NCI-H1092 treated with DMSO at 0.1 percent for 48 hours (cell line): ENCODE data around the gene CYLD.

Experiments
- DNase-seq: peaks from one replicate; lab custom pipeline; 2025; lab: John Stamatoyannopoulos, UW

CYLD gene

DNA sequence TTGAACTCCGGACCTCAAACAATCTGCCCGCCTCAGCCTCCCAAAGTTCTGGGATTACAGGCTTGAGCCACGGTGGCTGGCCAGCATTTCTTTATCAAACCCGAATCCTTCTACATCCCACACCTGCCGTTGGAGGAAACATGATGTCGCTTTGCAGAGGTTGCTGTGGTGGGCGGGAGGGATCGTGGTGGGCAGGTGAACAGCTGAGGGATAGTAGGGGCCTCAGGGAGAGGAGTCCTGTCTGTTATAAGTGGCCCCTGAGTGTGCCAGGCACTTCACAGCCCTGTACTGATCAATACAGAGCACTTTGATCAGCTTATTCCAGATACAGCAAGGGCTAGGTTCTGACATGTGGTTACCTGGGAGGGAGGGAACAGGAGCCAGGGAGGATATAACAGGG lies 76.5 kb downstream of the CYLD start:
- DNase-seq = no peak

DNA sequence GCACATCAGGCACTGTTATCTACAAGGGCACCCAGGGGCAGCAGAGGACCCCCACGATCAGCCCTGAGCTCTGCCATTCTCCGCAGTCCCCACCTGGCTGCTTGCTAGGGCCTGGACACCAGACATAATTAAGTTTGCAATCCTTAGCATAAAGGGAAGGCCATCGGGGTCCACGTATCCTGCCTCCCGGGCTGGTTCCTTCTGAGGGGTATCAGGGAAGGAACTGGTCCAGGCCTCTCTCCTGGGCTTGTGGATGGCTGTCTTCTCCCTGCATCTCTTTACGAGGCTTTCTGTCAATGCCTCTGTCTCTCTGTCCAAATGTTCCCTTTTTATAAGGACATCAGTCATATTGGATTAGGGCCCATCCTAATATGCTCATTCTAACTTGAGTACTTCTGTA lies 77.8 kb downstream of the CYLD start:
- DNase-seq = no peak

DNA sequence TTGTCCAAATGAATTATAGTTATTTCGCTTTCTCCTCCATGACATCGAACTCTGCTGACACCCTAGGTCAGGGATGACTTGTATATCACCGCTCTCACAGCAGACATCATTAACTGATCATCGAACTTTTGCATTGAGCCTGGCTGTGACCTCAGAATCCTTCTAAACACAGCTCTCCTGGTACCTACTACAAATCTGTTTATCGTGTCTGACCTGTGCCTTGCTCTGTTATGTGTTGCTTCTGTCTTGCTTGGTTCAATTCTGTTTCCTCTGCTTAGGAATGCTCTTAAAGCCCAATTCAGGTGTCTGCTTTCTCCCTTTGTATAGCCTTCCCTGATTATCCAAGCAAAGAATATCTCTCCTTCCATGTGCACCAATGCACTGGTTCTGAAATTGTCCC lies 78.3 kb downstream of the CYLD start:
- no peak for DNase-seq

DNA sequence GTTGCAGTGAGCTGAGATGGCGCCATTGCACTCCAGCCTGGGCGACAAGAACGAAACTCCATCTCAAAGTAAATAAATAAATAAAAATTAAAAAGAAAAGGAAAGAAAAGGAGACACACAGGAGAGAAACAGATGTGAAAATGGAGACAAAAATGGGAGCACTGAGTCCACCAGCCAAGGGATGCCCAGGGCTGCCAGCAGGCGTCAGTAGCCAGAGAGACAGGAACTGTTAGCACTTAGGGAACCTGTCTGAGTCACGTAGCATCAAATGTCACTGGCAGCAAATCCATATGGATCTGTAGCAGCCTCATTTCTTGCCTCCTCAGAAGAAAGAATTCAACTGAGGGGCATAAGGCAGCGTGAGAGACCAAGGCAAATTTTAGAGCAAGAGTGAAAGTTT lies 79.7 kb downstream of the CYLD start:
- DNase-seq = no peak

DNA sequence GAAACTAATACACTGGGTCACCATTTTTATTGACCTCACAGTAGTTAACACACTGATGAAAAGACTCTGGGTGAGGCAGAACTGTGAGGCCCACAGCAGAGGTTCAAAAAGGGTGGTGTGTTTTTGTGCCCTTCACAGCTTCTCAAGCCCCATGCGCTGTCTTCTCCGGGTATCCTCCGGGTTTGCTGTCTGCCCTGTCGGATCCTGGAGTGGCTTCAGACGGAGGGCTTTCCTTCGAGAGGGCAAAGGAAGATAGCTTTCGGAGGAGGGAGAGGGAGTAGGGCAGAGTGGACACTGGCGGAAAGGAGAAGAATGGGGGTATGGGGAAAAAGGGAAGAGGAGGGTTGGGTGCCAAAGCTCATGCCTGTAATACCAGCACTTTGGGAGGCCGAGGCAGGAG lies 80.8 kb downstream of the CYLD start:
- no peak for DNase-seq

DNA sequence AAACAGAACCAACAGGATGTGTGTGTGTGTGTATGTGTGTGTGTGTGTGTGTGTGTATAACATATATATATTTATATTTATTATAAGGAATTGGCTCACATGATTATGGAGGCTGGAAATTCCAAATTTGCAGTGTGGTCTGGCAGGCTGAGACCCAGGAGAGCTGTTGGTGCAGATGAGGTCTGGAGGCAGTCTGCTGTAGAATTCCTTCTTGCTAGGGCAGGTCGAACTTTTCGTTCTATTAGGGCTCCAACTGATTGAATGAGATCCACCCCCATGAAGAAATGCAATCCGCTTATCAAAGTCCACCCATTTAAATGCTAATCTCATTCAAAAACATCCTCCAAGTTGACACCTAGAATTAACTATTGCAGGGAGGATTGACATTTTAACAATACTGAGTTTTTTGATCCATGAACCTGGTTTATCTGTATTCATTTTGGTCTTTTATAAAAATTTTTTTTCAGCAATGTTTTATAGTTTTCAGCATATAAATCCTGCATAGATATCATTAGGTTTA lies 85.0 kb downstream of the CYLD start:
- no peak for DNase-seq

DNA sequence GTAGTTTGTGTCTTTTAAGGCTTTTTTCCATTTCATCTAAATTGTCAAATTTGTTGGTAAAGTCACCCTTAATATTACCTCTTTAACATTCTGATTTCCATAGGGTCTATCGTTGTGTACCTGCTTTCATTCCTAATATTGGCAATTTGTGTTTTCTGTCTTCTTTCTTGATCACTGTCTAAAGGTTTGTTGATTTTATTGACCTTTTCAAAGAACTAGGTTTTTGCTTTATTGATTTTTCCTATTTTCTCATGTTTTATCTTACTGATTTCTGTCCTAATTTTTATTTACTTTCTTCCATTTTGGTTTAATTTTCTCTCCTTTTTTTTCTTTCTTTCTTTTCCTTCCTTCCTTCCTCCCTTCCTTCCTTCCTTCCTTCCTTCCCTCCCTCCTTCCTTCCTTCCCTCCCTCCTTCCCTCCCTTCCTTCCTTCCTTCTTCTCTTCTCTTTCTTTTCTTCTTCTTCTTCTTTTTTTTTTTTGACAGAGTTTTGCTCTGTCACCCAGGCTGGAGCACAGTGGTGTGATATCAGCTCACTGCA lies 86.3 kb downstream of the CYLD start:
- no peak for DNase-seq

DNA sequence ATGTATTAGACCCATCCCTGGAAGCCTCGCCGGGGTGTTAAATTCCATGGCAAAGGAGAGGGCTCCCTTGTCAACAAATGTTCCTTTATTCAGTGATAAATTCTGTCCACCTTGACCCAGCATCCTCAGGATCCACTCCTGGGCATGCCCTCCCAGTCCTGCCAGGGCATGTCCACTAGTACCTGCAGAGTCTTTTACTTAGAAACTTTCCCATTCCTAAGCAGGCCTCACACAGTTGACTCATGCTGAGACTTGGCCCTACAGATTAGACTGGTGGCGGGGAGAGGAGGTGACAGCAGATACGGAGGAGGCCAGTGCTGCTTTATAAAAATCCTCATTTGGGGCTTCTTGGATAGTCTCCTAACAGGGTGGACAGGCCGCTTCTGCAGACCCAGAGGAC lies 88.8 kb downstream of the CYLD start:
- no peak for DNase-seq

DNA sequence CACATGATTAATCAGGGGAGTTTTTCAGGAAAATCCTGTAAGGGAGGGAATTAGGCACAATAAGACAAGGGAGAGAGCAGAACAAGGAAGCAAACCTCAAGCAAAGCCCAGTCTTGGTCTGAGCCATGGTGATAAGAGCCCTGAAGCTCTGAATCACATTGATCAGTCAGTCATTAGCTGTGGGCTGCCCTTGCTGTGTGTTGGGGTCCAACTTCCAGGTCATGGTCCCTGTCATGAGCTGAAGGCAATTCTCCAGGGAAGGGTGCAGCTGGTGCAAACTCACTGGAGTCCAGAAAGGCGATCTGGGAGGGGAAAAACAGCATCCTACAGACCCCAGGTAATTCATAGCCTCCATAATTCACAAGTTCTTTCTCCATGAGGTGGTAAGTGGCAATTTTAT lies 89.9 kb downstream of the CYLD start:
- no peak for DNase-seq

DNA sequence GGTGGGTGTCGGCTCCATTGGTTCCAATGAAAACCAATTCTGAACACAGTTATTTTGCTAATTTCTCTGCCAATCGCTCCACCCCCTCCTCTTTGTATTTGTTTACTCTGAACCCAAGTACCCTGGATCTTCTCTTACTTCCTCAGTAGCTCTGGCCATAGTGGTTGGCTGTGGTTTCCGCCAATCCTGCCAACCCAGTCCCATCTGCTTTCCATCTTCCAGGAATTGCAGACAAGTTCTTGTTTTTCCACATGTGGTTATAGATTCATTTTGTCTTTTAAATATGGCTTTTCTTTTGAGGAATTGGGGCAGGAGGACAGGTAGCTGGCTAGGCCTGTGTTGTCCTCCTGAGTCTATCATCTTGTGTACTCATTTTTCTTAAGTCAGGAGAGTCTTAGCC lies 92.0 kb downstream of the CYLD start:
- no peak for DNase-seq

DNA sequence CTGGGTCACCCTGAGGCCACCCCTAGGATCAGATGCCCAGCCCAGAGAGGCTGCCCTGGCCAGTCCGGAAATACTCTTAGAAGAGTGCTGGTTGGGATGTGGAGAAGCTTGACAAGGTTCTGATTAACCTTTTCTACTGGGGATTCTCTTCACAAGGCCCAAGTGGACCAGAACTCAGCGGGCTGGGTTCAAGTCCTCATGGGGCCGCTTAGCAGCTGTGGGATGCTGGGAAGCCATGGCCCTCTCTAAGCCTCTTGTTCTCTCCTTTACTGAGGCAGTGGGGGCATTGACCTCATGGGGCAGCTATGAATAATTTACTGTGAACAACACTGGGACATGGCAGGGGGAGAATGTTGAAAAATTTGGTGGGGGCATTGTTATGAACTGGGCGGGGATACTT lies 92.8 kb downstream of the CYLD start:
- DNase-seq = no peak

DNA sequence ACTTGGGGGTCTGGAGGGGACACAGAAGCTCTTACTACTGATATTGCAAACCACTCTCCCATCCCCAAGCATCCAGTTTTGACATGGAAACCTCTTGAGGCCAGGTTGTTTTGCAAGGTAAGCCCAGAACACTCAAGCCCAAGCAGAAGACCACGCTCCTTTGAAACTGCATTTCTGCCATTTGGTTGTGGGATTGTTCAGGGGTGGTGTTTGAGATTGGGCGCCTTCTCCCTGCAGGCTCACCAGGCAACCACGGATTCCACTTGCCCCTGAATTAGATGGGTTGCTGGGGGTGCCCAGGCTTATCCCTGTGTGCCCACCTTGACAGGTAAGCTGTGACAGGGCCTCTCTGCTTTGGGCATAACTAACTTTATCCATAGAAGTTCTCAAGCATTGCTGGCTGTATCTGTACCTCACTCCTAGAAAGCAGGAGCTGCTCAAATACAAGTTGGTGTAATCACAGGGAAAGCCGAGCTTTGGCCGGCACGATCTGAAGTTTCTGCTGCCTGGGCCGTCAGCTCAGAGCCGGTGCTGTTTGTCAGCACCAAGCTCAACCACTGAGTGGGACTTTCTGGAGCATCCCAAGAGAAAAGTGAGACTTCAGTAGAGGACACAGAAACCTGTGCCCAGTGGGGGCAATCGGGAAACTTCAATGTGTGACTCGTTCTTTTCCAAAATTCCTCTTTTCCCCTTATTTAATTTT lies 93.6 kb downstream of the CYLD start:
- DNase-seq = no peak

DNA sequence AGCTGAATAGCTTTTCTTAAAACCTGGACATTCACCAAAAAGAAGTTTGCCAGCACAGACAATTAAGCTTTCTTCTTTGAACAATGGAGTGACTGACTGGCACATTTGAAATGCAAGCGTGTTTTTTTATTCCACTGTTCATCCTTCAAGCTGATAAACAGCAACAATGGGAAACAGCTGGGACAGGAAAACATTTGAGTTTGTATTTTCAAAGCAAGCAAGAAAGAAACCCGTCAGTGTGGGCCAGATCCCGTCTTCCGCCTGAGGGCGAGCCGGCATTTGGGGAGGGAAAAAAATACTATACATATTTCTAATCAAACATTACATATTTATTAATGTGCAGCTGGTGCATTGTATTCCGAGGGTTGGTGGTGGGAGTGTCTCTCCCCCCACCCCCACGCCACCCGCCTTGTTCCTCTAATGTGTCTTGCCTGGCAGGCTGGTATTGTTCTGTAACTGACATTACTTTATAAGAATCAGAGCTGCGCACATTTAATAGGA lies 94.3 kb downstream of the CYLD start:
- DNase-seq = no peak

DNA sequence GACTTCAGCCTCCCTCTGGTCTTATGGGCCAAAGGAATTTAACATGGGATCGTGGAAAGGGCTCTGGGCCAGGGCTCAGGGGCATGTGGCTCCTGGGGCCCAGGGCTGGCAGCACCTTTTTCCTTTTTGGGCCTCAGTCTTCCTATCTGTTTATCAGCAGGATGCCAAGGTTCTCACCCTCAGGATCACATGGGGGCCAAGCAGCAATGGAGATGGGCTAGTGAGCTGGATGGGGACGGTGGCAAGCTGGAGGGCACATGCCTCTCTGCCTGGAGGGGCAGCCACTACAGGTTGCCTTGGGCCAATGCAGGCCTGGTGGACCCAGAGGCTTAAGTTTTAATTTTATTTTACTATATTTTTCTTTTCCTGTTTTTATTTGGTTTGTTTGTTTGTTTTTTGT lies 95.4 kb downstream of the CYLD start:
- DNase-seq = no peak

DNA sequence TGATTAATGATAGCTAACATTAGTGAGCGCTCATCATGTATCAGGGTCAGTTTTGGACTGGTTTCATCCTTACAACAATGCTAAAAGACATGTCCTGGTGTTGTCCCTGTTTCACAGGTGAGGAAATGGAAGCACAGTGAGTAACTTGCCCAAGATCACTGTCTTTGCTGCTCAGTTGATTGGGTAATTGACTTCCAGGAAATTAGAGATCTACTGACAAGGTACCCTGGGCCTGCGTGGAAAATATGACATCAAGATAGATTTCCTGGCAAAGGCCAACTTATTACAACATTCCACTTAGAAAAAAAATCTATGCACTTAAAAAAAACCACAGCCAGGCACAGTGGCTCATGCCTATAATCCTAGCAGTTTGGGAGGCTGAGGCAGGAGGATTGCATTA lies 96.3 kb downstream of the CYLD start:
- no peak for DNase-seq

DNA sequence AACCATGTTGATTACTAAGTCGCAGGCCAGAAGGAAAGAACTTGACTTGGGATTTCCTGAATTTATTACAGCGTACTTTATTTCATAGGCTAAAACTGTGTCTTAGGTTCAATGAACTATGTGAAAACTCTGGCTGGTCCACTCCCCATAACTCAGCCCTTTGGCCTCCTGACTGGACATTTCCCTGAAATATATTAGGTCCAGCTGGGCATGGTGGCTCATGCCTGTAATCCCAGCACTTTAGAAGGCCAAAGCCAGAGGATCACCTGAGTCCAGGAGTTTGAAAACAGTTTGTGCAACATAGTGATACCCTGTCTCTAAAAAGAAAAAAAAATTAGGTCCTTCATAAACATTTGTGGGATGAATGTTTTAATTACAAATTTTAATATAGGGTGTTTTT lies 97.0 kb downstream of the CYLD start:
- DNase-seq = no peak

DNA sequence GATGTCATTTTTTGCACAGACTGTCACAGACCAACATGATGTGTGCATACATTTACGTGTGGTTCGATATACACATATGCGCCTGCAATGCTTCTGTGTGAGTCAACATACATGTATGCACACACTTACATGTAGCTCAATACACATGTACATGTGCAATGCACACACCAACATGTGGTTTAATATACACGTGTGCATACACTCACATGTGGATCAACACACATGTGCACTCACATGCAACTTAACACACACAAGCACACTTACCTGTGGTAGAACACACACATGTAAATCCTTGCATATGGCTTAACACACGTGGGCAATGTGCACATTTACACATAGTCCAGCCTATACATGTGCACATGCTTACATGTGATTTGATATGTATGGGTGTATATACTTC lies 97.5 kb downstream of the CYLD start:
- DNase-seq = no peak

DNA sequence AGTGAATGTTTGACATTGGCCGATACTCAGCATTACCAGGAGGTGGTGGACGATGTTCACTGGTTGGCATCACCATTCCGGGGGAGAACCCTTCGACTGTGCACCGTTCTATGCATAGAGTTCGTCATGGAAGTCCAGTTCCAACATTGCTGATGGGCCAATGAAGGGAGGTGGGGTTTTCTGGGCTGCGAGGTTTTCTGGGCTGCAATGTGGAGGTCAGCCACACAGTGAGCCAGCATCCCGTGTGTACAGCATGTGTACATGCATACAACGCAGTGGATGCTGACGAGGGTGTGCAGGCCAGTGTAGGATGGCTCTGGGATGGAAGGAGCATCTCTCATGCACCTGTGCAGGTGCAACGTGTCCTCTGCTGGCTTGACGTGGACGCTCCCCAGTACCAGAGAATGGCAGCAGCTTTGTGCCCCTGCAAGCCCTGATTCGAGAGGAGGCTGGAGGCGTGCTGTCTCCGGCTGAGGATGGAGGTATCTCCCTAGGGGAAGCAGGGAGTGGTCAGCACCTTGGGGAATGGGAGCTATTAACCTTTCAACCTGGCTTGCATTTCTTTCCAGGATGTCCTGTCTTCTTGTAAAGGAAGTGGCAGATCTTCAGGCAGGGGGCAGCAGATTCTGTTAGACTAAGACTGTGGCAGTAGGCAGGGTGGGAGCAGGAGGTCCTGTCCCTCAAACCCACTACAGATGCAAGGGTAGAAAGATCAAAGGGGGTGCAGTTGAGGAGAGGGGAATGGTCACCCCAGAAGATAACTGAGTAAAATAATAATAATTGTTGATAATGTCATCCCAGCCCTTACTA lies 98.2 kb downstream of the CYLD start:
- no peak for DNase-seq

DNA sequence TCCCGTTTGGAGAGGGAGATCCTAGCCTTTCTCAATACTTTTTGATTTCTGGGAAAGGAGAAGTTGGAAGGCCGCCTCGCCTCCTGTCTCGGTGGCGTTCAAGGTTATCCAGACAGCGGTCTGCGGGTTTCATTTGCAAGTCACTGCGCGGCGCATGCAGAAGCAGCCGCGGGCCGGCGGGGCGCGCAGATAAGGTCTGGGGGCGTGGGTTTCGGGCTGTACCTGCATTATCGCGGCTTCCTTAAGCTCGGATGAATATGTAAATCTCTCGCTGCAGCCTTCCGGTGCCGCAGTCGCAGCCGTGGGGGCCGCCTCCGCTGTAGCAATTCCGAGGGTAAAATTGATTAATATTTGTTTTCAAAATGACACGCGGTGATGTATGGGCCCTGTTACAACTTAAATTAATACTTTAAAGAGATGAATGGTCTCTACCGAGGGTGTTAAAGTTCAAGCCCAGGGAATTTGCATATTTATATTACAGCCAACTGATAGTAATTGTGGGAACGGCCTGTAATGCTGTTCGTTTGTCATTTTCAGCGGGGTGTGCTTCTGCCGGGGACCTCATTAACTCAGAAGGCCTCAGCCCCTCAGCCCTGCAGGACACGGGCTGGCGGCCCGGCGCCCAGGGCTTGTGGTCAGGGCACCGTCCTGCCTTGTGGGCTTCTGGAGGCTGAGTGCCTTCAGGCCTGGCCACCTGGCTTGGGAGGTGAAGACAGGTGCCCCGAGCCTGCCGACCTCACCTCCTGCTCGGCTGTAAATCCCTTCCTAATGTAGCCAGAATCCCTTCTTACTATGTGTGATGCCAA lies 99.4 kb downstream of the CYLD start:
- DNase-seq = no peak

DNA sequence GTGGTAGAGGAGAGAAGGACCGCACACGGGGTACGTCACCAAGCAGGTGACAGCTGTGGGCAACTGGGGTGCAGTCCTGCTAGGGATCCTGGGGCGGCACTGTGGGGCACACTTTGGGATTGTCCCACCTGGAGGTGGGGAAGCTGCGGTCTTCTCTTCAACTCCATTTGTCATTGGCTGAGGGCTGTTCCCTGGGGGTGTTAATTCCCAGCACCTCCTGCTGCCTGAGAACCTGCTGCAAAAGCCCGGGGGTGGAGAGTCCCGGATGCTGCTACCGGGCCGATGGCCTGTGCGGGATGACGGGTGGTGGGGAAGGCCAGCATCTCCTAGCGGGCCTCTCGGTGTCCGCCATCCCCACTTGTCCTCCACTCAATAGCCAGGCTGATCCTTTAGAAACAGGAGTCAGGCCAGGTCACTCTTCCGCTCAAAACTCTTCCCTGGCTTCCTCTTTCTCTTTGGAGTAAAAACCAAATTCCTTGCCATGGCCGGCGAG lies 100.2 kb downstream of the CYLD start:
- DNase-seq = no peak

DNA sequence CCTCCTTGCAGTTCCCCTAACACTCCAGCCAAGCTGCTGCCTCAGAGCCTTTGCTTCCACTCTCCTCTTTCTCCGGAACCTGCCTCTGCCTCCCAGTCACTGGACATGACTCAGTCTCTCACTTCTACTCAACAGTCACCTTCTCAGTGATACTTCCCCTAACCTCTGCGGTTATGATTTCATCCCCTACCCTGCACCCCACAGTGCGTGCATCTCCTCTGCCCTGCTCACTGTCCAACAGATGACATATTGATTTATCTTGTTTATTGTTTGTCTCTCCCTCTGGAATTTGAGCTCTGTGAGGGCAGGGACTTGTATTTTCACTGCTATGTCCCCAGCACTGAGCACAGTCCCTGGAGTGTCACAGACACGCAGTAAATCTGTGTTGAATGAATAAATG lies 100.7 kb downstream of the CYLD start:
- no peak for DNase-seq

DNA sequence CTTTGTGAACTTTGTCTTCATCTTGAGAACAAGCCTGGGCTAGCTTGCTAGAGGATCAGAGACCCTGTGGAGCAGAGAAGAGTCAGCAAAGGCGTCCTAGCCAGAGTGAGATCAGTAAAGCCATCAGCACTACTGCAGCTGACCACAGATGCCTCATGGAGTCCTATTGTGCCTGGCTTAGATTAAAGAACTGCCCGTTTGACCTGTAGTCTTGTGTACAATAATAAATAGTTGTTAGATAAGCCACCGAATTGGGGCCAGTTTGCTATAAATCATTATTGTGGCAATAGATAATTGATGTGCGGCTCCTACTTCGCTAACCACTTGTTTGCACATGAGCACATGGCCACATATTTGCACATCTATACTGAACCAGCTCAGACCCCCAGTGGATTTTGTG lies 103.0 kb downstream of the CYLD start:
- DNase-seq = no peak
